ENCODE data around the gene TSC2. TPM values are rescaled to one million over a fixed set of nuclear protein-coding genes. Genes with fewer than 3 reads are reported as not detected.
A peak's percentile ranks its signal among the peaks of the same experiment; 100 is the strongest.

TSC2 gene
- total RNA-seq, 4 donors from 2014 or later, result 103 to 193 (median 143) TPM

DNA sequence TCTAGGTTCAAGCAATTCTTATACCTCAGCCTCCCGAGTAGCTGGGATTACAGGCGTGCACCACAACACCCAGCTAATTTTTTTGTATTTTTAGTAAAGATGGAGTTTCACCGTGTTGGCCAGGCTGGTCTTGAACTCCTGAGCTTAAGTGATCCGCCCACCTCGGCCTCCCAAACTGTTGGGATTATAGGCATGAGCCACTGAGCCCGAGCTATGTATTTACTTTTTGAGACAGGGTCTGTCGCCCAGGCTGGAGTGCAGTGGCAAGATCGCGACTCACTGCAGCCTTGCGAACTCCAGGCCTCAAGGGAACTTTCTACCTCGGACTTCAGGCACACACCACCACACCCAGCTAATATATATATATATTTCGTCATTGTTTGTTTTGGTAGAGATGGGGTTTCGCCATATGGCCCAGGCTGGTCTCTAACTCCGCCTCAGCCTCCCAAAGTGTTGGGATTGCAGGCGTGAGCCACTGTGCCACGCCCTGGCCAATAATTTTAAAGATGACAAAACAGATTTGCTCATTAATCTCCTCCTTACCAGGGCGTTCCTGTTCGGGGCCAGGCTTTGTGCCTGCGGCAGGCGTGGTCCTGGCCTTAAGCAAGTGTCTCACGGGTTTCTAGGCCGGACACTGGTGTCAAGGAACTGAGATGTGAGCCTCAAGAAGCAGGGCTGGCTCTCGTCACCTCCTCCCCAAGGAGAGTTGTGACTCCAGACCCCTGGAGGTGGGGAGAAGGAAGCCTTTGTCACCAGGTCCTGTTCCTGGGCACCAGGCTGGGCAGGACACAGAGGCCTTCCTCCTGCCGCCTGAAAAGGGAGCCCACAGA is 32.5 kb upstream of the TSC2 start:
- Histone ChIP-seq H3K27me3 (peaks cover 18% of the 10 kb centered on the region), H3K36me3 (no peaks in the 10 kb centered on the region), H3K27ac (peak overlapping the region; percentile 25), H3K4me1 (peaks cover 29% of the 10 kb centered on the region), H3K4me3 (no peak overlapping the region), H3K9me3 (no peaks in the 10 kb centered on the region)
- 60% methylated on average over 24 of the region's 24 CpGs for WGBS
- TF ChIP-seq POLR2AphosphoS5 (IDR thresholded peaks at IDR 0.05), result no peak
- no peak for TF ChIP-seq EP300 (IDR thresholded peaks at IDR 0.05)
- TF ChIP-seq, protein P1, sequence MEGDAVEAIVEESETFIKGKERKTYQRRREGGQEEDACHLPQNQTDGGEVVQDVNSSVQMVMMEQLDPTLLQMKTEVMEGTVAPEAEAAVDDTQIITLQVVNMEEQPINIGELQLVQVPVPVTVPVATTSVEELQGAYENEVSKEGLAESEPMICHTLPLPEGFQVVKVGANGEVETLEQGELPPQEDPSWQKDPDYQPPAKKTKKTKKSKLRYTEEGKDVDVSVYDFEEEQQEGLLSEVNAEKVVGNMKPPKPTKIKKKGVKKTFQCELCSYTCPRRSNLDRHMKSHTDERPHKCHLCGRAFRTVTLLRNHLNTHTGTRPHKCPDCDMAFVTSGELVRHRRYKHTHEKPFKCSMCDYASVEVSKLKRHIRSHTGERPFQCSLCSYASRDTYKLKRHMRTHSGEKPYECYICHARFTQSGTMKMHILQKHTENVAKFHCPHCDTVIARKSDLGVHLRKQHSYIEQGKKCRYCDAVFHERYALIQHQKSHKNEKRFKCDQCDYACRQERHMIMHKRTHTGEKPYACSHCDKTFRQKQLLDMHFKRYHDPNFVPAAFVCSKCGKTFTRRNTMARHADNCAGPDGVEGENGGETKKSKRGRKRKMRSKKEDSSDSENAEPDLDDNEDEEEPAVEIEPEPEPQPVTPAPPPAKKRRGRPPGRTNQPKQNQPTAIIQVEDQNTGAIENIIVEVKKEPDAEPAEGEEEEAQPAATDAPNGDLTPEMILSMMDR (IDR thresholded peaks at IDR 0.05), result no peak
- no peak for TF ChIP-seq POLR2A (IDR thresholded peaks at IDR 0.05)
- DNase-seq (ENCODE audit: low spot score in 2 of 2), result no peak

GRCh38 chr16:2015947-2016208 is 31.9 kb upstream of the TSC2 start:
- Histone ChIP-seq H3K9me3 (no peaks in the 10 kb centered on the region), H3K27me3 (peaks cover 24% of the 10 kb centered on the region), H3K4me3 (no peak overlapping the region), H3K36me3 (no peaks in the 10 kb centered on the region), H3K27ac (peak overlapping the region; percentile 25), H3K4me1 (peaks cover 29% of the 10 kb centered on the region)
- 80% methylated on average over 7 of the region's 7 CpGs for WGBS
- TF ChIP-seq EP300 (IDR thresholded peaks at IDR 0.05), result no peak
- TF ChIP-seq, protein P1 (IDR thresholded peaks at IDR 0.05), result no peak
- TF ChIP-seq POLR2A (IDR thresholded peaks at IDR 0.05), result no peak
- TF ChIP-seq POLR2AphosphoS5 (IDR thresholded peaks at IDR 0.05), result no peak
- no peak for DNase-seq (ENCODE audit: low spot score in 2 of 2)

DNA sequence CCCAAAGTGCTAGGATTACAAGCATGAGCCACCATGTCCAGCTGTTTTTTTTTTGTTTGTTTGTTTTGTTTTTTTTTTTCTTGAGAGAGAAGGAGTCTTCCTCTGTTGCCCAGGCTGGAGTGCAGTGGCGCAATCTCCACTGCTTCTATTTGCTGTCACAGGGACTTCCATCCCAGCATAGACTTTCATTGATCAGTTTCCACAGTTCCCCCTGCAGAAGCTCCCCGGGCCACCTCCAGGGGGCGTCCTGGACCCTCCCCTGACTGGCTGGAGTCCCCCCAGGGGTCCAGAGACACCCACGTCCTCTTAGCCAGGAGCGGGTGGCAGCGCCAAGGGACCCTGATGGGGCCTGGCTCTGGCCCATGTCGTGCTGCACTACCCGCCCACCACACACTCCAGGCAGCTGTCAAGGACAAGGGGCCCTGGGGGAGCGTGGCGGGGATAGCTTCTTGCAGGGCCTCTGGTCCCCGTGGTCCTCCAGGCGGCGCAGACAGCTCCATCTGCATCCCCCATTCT is 31.3 kb upstream of the TSC2 start:
- H3K27me3 ChIP-seq, result peaks cover 30% of the 10 kb centered on the region
- TF ChIP-seq POLR2AphosphoS5 (IDR thresholded peaks at IDR 0.05), result no peak
- no peak for TF ChIP-seq EP300 (IDR thresholded peaks at IDR 0.05)
- TF ChIP-seq POLR2A (IDR thresholded peaks at IDR 0.05), result no peak
- TF ChIP-seq, protein P1 (IDR thresholded peaks at IDR 0.05), result no peak
- H3K27ac ChIP-seq, result no peak overlapping the region
- WGBS, result 49% methylated on average over 6 of the region's 13 CpGs
- no peaks in the 10 kb centered on the region for H3K9me3 ChIP-seq
- H3K4me1 ChIP-seq, result peaks cover 29% of the 10 kb centered on the region
- no peak for DNase-seq (ENCODE audit: low spot score in 2 of 2)
- no peak overlapping the region for H3K4me3 ChIP-seq
- no peaks in the 10 kb centered on the region for H3K36me3 ChIP-seq

GRCh38 chr16:2019518-2019920 is 28.3 kb upstream of the TSC2 start, which contains the start of gene NPW:
Gene NPW, plus strand, starts transcription at chr16:2019785.
- TF ChIP-seq EP300 (IDR thresholded peaks at IDR 0.05), result no peak
- TF ChIP-seq POLR2AphosphoS5 (IDR thresholded peaks at IDR 0.05), result no peak
- TF ChIP-seq POLR2A (IDR thresholded peaks at IDR 0.05), result no peak
- TF ChIP-seq, protein P1 (IDR thresholded peaks at IDR 0.05), result no peak
- H3K27ac ChIP-seq, result no peak within 1 kb of the TSS
- H3K4me3 ChIP-seq, result peak within 1 kb of the TSS; percentile 13
- 3% methylated on average over 9 of the region's 33 CpGs for WGBS
- no peak for DNase-seq (ENCODE audit: low spot score in 2 of 2)
- H3K36me3 ChIP-seq, result no peaks in the 10 kb centered on the region
- H3K4me1 ChIP-seq, result peaks cover 47% of the 10 kb centered on the region
- H3K27me3 ChIP-seq, result peaks cover 34% of the 10 kb centered on the region
- H3K9me3 ChIP-seq, result no peaks in the 10 kb centered on the region
